HepG2 (cell line): ENCODE measurements around the gene WNK4. TPM values are rescaled to one million over a fixed set of nuclear protein-coding genes. Genes with fewer than 3 reads are reported as not detected.

Experiments used
- ARNTL ChIP-seq: sonication (generic); formaldehyde crosslinking; IDR thresholded peaks from 2 replicates; pipeline ENCODE4 v1.4.0; 2020; ENCODE audit warnings: mild to moderate bottlenecking, missing genetic modification reagents
- ESRRA ChIP-seq: sonication (generic); formaldehyde crosslinking; IDR thresholded peaks from 2 replicates; pipeline ENCODE4 v1.5.1; 2020; ENCODE audit warnings: mild to moderate bottlenecking, low read depth, missing genetic modification reagents
- ETV5 ChIP-seq: IDR thresholded peaks from 2 replicates; pipeline ENCODE4 v1.6.1; 2018; ENCODE audit warnings: missing biosample characterization, missing genetic modification reagents, inconsistent platforms, borderline replicate concordance
- HHEX ChIP-seq: IDR thresholded peaks from 2 replicates; pipeline ENCODE4 v1.6.1; 2016; ENCODE audit warnings: control low read depth
- HNF4G ChIP-seq, 2 experiments: sonication (generic) in 1 of 2; formaldehyde crosslinking in 1 of 2; IDR thresholded peaks; 2 replicates each; pipeline versions ENCODE4 v1.4.0 to v1.6.1; 2011 to 2020; ENCODE audit warnings: borderline replicate concordance in 2 of 2, low read depth in 2 of 2, mild to moderate bottlenecking in 2 of 2, low read length in 1 of 2, missing genetic modification reagents in 1 of 2, moderate library complexity in 1 of 2
- HOXA5 ChIP-seq: sonication (generic); formaldehyde crosslinking; IDR thresholded peaks from 2 replicates; pipeline ENCODE4 v1.4.0; 2020; ENCODE audit warnings: missing genetic modification reagents
- KDM5A ChIP-seq: fragments of 200-600 bp; sonication (generic); IDR thresholded peaks from 2 replicates; pipeline ENCODE4 v1.7.0; 2018; ENCODE audit warnings: antibody characterized with exemption, mild to moderate bottlenecking, low read length, borderline replicate concordance
- KDM6A ChIP-seq: IDR thresholded peaks from 2 replicates; pipeline ENCODE4 v1.6.1; 2016; ENCODE audit warnings: low read depth
- MNT ChIP-seq: fragments of 450-650 bp; IDR thresholded peaks from 2 replicates; pipeline ENCODE4 v1.6.1; 2016
- PPARG ChIP-seq: conservative IDR thresholded peaks from 2 replicates; pipeline ENCODE4 v1.6.1; 2016; ENCODE audit warnings: missing biosample characterization, missing genetic modification reagents
- SP5 ChIP-seq: IDR thresholded peaks from 2 replicates; pipeline ENCODE4 v1.6.1; 2016; ENCODE audit warnings: low read depth, borderline replicate concordance
- THAP11 ChIP-seq: IDR thresholded peaks from 2 replicates; pipeline ENCODE4 v1.6.1; 2016; ENCODE audit warnings: missing biosample characterization, missing genetic modification reagents
- ZHX2 ChIP-seq, 2 experiments: sonication (generic) in 1 of 2; formaldehyde crosslinking in 1 of 2; IDR thresholded peaks; 2 replicates each; pipeline versions ENCODE4 v1.6.1 to v1.9.0; 2014 to 2022; ENCODE audit warnings: antibody characterized with exemption in 1 of 2, borderline replicate concordance in 1 of 2, inconsistent platforms in 1 of 2, low read depth in 1 of 2, missing genetic modification reagents in 1 of 2
- ZNF33A ChIP-seq: sonication (generic); formaldehyde crosslinking; IDR thresholded peaks from 2 replicates; pipeline ENCODE4 v1.5.1; 2020; ENCODE audit warnings: missing genetic modification reagents, mild to moderate bottlenecking, moderate library complexity, borderline replicate concordance
- ZNF569 ChIP-seq: sonication (generic); formaldehyde crosslinking; IDR thresholded peaks from 2 replicates; pipeline ENCODE4 v1.5.0; 2020; ENCODE audit warnings: mild to moderate bottlenecking, missing genetic modification reagents, moderate library complexity, borderline replicate concordance
- ZSCAN22 ChIP-seq: sonication (generic); formaldehyde crosslinking; IDR thresholded peaks from 2 replicates; pipeline ENCODE4 v1.4.0; 2020; ENCODE audit warnings: mild to moderate bottlenecking, missing genetic modification reagents
- ZXDC ChIP-seq: sonication (generic); formaldehyde crosslinking; IDR thresholded peaks from 2 replicates; pipeline ENCODE4 v1.5.0; 2020; ENCODE audit warnings: mild to moderate bottlenecking, missing genetic modification reagents
- polyA plus RNA-seq, 8 experiments: library from polyadenylated mRNA; depleted of rRNA in 3 of 8; stranded (reverse) in 7 of 8; unstranded in 1 of 8; fragments of >200 nt; fragmentation: Illumina TruSeq in 4 of 8; extraction: Trizol in 4 of 8; gene quantifications; 2 replicates each; pipeline versions ENCODE4 v1.2.1 to v1.2.3, GENCODE V29; 2011 to 2016; ENCODE audit warnings: low read depth in 4 of 8, missing spikeins in 1 of 8, mixed read lengths in 1 of 8; ENCODE audit not compliant: insufficient read depth in 1 of 8
- total RNA-seq, 5 experiments: library from RNA; depleted of rRNA; stranded (reverse); fragments of >200 nt; fragmentation: Illumina TruSeq; extraction: Trizol; gene quantifications; 2 replicates each; pipeline ENCODE4 v1.2.3, GENCODE V29; 2016; ENCODE audit warnings: low read depth in 1 of 5

Gene WNK4
- total and polyA plus RNA-seq, 2 of the 13 experiments (the other 11 are each of a cell fraction or from before 2014, with no cell fraction given): 2.7 to 13.7 TPM

GRCh38 chr17:42744806-42745617, 35.4 kb upstream of the WNK4 start, which contains the start of gene EZH1 (continued):
- TF ChIP-seq ZXDC (CRISPR knock-in tag) (peak; percentile 92), HHEX (CRISPR knock-in tag) (no peak), SP5 (CRISPR knock-in tag) (peak; percentile 13; the same call in 1 of the 2 replicates), PPARG (CRISPR knock-in tag) (peak; percentile 50), ETV5 (CRISPR knock-in tag) (peak; percentile 53), ZHX2 (IDR thresholded peaks at IDR 0.05; ENCODE audit: low read depth) (peak; percentile 39; the same call in 1 of the 2 replicates), ZHX2 (CRISPR knock-in tag; IDR thresholded peaks at IDR 0.05; ENCODE audit: borderline replicate concordance) (0 out of 2 replicates have a peak, but pooled peaks have one; percentile 43), MNT (peak; percentile 39), KDM6A (CRISPR knock-in tag) (no peak), ZNF33A (no peak), ARNTL (CRISPR knock-in tag) (peak; percentile 81; the same call in 1 of the 2 replicates), KDM5A (peak; percentile 78; the same call in 1 of the 2 replicates), HOXA5 (CRISPR knock-in tag) (peak; percentile 49; the same call in 1 of the 2 replicates), ZSCAN22 (CRISPR knock-in tag) (no peak; the same call in 1 of the 2 replicates), HNF4G (IDR thresholded peaks at IDR 0.05; ENCODE audit: borderline replicate concordance, low read depth, low read length) (no peak), HNF4G (CRISPR knock-in tag; IDR thresholded peaks at IDR 0.05; ENCODE audit: borderline replicate concordance, low read depth) (peak; percentile 60; the same call in 1 of the 2 replicates), THAP11 (CRISPR knock-in tag) (peak; percentile 76), ZNF569 (CRISPR knock-in tag) (no peak; the same call in 1 of the 2 replicates), ESRRA (CRISPR knock-in tag) (peak; percentile 74; the same call in 1 of the 2 replicates)
